Measurements from ENCODE around the gene PARD6G.

PARD6G gene

DNA sequence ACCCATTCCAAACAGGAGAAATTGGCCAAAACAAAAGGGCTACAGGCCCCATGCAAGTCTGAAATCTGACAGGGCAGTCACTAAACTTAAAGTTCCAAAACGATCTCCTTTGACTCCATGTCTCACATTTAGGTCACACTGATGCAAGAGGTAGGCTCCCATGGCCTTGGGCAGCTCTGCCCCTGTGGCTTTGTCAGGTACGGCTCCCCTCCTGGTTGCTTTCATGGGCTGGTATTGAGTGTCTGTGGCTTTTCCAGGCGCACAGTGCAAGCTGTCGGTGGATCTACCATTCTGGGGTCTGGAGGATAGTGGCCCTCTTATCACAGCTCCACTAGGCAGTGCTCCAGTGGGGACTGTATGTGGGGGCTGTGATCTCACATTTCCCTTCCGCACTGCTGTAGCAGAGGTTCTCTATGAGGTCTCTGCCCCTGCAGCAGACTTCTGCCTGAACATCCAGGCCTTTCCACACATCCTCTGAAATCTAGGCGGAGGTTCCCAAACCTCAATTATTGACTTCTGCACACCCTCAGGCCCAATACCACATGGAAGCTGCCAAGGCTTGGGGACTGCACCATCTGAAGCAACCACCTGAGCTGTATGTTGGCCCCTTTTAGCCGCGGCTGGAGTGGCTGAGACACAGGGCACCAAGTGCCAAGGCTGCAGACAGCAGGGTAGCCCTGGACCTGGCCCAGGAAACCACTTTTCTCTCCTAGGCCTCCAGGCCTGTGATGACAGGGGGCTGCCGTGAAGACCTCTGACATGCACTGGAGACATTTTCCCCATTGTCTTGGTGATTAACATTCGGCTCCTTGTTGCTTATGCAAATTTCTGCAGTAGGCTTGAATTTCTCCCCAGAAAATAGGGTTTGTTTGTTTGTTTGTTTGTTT lies 28.7 kb downstream of the PARD6G start:
- no peaks in the 10 kb centered on the region for H3K36me3 ChIP-seq
- no peaks in the 10 kb centered on the region for H3K4me1 ChIP-seq (ENCODE audit: control insufficient read depth in 1 of 2, insufficient read depth in 1 of 2, low read depth in 1 of 2, low read length in 1 of 2)
- H3K27ac ChIP-seq: no peak overlapping the region
- TF ChIP-seq, protein P1, sequence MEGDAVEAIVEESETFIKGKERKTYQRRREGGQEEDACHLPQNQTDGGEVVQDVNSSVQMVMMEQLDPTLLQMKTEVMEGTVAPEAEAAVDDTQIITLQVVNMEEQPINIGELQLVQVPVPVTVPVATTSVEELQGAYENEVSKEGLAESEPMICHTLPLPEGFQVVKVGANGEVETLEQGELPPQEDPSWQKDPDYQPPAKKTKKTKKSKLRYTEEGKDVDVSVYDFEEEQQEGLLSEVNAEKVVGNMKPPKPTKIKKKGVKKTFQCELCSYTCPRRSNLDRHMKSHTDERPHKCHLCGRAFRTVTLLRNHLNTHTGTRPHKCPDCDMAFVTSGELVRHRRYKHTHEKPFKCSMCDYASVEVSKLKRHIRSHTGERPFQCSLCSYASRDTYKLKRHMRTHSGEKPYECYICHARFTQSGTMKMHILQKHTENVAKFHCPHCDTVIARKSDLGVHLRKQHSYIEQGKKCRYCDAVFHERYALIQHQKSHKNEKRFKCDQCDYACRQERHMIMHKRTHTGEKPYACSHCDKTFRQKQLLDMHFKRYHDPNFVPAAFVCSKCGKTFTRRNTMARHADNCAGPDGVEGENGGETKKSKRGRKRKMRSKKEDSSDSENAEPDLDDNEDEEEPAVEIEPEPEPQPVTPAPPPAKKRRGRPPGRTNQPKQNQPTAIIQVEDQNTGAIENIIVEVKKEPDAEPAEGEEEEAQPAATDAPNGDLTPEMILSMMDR (IDR thresholded peaks at IDR 0.05): no peak
- no peaks in the 10 kb centered on the region for H3K9me3 ChIP-seq
- no peaks in the 10 kb centered on the region for H3K27me3 ChIP-seq
- H3K4me3 ChIP-seq (ENCODE audit: low read depth in 1 of 2, low read length in 1 of 2): no peak overlapping the region

DNA sequence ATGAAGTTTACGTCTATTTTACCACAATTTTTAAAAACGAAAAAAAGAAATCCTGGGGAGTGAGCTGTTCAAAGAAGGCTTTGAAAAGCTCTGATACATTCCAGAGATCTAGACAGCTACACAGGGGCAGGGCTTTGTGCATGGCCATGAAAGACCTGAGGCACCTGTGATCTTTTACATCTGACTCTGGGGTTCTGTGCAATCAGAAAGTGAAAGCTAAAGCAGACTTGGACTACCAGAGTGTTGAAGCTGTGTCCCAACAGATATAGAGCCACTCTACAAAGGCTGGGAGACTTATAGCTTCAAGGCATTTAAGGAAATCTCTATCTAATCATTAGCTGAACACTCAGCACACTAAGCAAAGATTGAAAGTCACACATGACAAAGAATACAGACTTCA lies 34.1 kb downstream of the PARD6G start:
- Histone ChIP-seq H3K4me1 (ENCODE audit: control insufficient read depth in 1 of 2, insufficient read depth in 1 of 2, low read depth in 1 of 2, low read length in 1 of 2) (no peaks in the 10 kb centered on the region), H3K27ac (no peak overlapping the region)
- TF ChIP-seq, protein P1 (IDR thresholded peaks at IDR 0.05): no peak

DNA sequence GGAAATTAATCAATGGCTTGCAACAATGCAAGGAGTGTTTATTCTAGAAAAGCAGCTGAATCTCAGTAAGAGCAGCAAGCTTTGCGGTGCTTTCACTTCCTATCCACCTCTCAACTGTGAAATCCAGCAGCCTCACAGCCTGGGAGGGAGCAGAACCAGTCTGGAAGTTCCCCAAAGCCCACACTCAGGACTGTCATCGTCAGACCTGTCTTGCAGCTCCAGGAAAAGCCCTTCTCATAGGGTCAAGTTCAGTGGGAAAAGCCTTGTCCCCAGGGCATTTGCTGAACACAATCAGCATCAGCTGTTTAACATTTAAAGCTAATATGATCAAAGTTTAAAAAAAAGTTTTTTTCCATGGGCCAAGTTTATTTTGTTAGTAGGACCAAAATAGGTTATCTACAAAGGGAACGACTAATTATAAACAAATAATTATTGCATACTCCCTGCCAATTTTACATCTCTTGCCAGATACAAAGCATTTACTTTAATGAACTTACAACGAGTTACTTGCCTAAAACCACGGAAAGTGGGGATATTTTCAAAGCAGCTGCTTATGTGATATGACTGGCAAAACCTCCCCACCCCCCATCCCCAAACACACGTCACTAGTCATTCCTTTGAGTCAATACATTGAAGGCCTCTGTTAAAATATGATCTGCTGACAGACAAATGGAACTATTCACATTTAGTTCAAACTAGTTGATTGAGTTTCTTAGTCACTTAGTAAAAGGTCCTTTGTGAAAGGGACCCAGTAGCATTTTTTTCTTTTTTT lies 36.8 kb downstream of the PARD6G start:
- Histone ChIP-seq H3K9me3 (no peaks in the 10 kb centered on the region), H3K4me1 (ENCODE audit: control insufficient read depth in 1 of 2, insufficient read depth in 1 of 2, low read depth in 1 of 2, low read length in 1 of 2) (no peaks in the 10 kb centered on the region), H3K27ac (no peak overlapping the region), H3K4me3 (ENCODE audit: low read depth in 1 of 2, low read length in 1 of 2) (no peak overlapping the region), H3K27me3 (peaks cover 22% of the 10 kb centered on the region), H3K36me3 (no peaks in the 10 kb centered on the region)
- TF ChIP-seq, protein P1 (IDR thresholded peaks at IDR 0.05): no peak

More for the DNA sequence above, 34.1 kb downstream of the PARD6G start:
- Histone ChIP-seq H3K4me3 (ENCODE audit: low read depth in 1 of 2, low read length in 1 of 2) (no peak overlapping the region), H3K27me3 (peaks cover 22% of the 10 kb centered on the region), H3K9me3 (no peaks in the 10 kb centered on the region), H3K36me3 (no peaks in the 10 kb centered on the region)

DNA sequence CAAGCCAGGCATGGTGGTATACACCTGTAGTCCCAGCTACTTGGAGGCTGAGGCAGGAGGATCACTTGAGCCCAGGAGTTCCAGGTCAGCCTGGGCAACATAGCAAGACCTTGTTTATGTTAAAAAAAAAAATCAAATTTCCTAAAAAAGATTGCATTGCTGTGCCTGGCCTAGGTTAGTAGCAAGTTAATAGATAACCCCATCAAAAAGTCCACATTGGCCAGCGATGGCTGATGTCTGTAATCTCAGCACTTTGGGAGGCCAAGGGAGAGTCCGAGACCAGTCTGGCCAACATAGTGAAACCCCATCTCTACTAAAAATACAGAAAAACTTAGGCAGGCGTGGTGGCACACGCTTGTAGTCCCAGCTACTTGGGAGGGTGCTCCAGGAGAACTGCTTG lies 38.7 kb downstream of the PARD6G start:
- Histone ChIP-seq H3K27ac (no peak overlapping the region), H3K27me3 (peaks cover 22% of the 10 kb centered on the region), H3K4me1 (ENCODE audit: control insufficient read depth in 1 of 2, insufficient read depth in 1 of 2, low read depth in 1 of 2, low read length in 1 of 2) (no peaks in the 10 kb centered on the region), H3K36me3 (no peaks in the 10 kb centered on the region), H3K9me3 (no peaks in the 10 kb centered on the region), H3K4me3 (ENCODE audit: low read depth in 1 of 2, low read length in 1 of 2) (no peak overlapping the region)
- TF ChIP-seq, protein P1 (IDR thresholded peaks at IDR 0.05): no peak

DNA sequence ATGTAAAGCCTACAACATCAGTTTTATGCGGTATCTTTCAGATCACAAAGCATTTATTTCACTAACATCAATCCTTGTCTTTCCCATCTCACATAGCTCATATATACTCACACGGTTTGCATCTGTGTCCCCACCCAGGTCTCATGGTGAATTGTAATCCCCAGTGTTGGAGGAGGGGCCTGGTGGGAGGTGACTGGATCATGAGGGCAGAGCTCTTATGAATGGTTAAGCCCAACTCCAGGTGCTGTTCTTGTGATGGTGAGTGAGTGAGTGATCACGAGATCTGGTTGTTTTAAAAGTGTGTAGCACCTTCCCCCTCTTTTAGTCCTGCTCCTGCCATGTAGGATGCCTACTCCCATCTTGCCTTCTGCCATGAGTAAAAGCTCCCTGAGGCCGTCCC lies 42.0 kb downstream of the PARD6G start:
- TF ChIP-seq, protein P1 (IDR thresholded peaks at IDR 0.05): no peak
- no peaks in the 10 kb centered on the region for H3K9me3 ChIP-seq
- no peak overlapping the region for H3K27ac ChIP-seq
- no peaks in the 10 kb centered on the region for H3K36me3 ChIP-seq
- no peaks in the 10 kb centered on the region for H3K4me1 ChIP-seq (ENCODE audit: control insufficient read depth in 1 of 2, insufficient read depth in 1 of 2, low read depth in 1 of 2, low read length in 1 of 2)
- peaks cover 21% of the 10 kb centered on the region for H3K27me3 ChIP-seq
- no peak overlapping the region for H3K4me3 ChIP-seq (ENCODE audit: low read depth in 1 of 2, low read length in 1 of 2)

All from neutrophil (primary cell).